Endothelial cell of umbilical vein (primary cell): ENCODE measurements around the gene TM7SF2. TPM values are rescaled to one million over a fixed set of nuclear protein-coding genes. Genes with fewer than 3 reads are reported as not detected.

Source experiments
- BruUV-seq: library from RNA; stranded (reverse); fragments of 400-500 nt; replicated peaks from 2 replicates; lab custom pipeline; 2021; lab: Mats Ljungman, UMichigan
- CTCF ChIA-PET: fragments of 300-600, 350-600 bp; sonication (Branson Sonifier 250); formaldehyde crosslinking; loops from one replicate; lab custom pipeline; 2021; ENCODE audit warnings: antibody characterized with exemption, inconsistent platforms; lab: Charles Lee
- POLR2A ChIA-PET: fragments of 300-600, 350-600 bp; sonication (Branson Sonifier 250); formaldehyde crosslinking; loops from one replicate; lab custom pipeline; 2021; ENCODE audit warnings: antibody characterized with exemption, inconsistent platforms; lab: Charles Lee
- DNase-seq: peaks from one replicate; pipeline ENCODE4 v3.0.0-alpha.2; 2011; ENCODE audit warnings: low read depth, low spot score
- FAIRE-seq: peaks from 2 replicates; lab custom pipeline; 2011; peaks lifted over from hg19 to GRCh38; lab: Jason Lieb, UNC
- H2AFZ ChIP-seq: 2 replicates; pipeline ENCODE4 v1.6.0; 2012; ENCODE audit warnings: low read depth, low read length, control low read depth, inconsistent platforms
- H3K27ac ChIP-seq: 2 replicates; pipeline ENCODE4 v1.5.1; 2011; ENCODE audit warnings: low read depth, mild to moderate bottlenecking, control low read depth, low read length, moderate library complexity; ENCODE audit not compliant: insufficient read depth
- H3K27me3 ChIP-seq, 2 experiments: 2 replicates each; pipeline versions ENCODE4 v1.6.0 to v1.6.1; 2011; ENCODE audit warnings: low read length in 2 of 2, mixed read lengths in 1 of 2; ENCODE audit not compliant: control insufficient read depth in 2 of 2, insufficient read depth in 2 of 2
- H3K36me3 ChIP-seq, 2 experiments: 2 replicates in 1 of 2; 3 replicates in 1 of 2; pipeline ENCODE4 v1.5.1; 2011; ENCODE audit warnings: low read length in 2 of 2, mild to moderate bottlenecking in 1 of 2, moderate library complexity in 1 of 2; ENCODE audit not compliant: control insufficient read depth in 2 of 2, insufficient read depth in 2 of 2; ENCODE audit errors: extremely low read depth in 1 of 2
- H3K4me1 ChIP-seq: 3 replicates; pipeline ENCODE4 v1.5.1; 2011; ENCODE audit warnings: mild to moderate bottlenecking, low read length; ENCODE audit not compliant: control insufficient read depth, insufficient read depth; ENCODE audit errors: extremely low read depth
- H3K4me2 ChIP-seq: 2 replicates; pipeline ENCODE4 v1.6.1; 2011; ENCODE audit warnings: low read length, control low read depth, mixed read lengths; ENCODE audit not compliant: insufficient read depth
- H3K4me3 ChIP-seq, 3 experiments: fragments of 200-600 bp in 1 of 3; sonication (generic), shearing (Covaris generic) in 1 of 3; replicated peaks in 1 of 3; 2 replicates each; pipeline ENCODE4 v1.5.1; 2011 to 2016; ENCODE audit warnings: control low read depth in 3 of 3, low read length in 3 of 3, mild to moderate bottlenecking in 2 of 3, inconsistent platforms in 1 of 3, low read depth in 1 of 3, moderate library complexity in 1 of 3; ENCODE audit not compliant: insufficient read depth in 1 of 3
- H3K79me2 ChIP-seq: 2 replicates; pipeline ENCODE4 v1.6.0; 2012; ENCODE audit warnings: low read length, inconsistent platforms; ENCODE audit not compliant: control insufficient read depth, insufficient read depth
- H3K9ac ChIP-seq: replicated peaks from 2 replicates; pipeline ENCODE3; 2011; ENCODE audit warnings: low read length, control low read depth; ENCODE audit not compliant: insufficient read depth; ENCODE audit errors: extremely low read depth
- H3K9me1 ChIP-seq: replicated peaks from 3 replicates; pipeline ENCODE4 v1.6.0; 2011; ENCODE audit warnings: mild to moderate bottlenecking, low read length; ENCODE audit not compliant: control insufficient read depth, insufficient read depth; ENCODE audit errors: extremely low read depth
- H3K9me3 ChIP-seq: replicated peaks from 2 replicates; pipeline ENCODE4 v1.5.1; 2012; ENCODE audit warnings: low read length, inconsistent platforms; ENCODE audit not compliant: control insufficient read depth, insufficient read depth
- H4K20me1 ChIP-seq: replicated peaks from 2 replicates; pipeline ENCODE3; 2011; ENCODE audit warnings: mild to moderate bottlenecking, low read length; ENCODE audit not compliant: control insufficient read depth, insufficient read depth; ENCODE audit errors: extremely low read depth
- EZH2 ChIP-seq: IDR thresholded peaks from 2 replicates; pipeline ENCODE4 v1.6.1; 2012; ENCODE audit warnings: borderline replicate concordance, low read depth, mild to moderate bottlenecking, moderate library complexity, low read length, inconsistent platforms; ENCODE audit not compliant: severe bottlenecking
- FOS ChIP-seq: IDR thresholded peaks from 2 replicates; pipeline ENCODE4 v1.6.1; 2011; ENCODE audit warnings: mild to moderate bottlenecking, low read length, moderate library complexity, borderline replicate concordance; ENCODE audit not compliant: insufficient read depth
- GATA2 ChIP-seq: IDR thresholded peaks from 2 replicates; pipeline ENCODE4 v1.7.0; 2011; ENCODE audit warnings: low read depth, mild to moderate bottlenecking, moderate library complexity, mixed read lengths, low read length; ENCODE audit not compliant: insufficient read length, insufficient read depth
- JUN ChIP-seq: IDR thresholded peaks from 2 replicates; pipeline ENCODE4 v1.6.1; 2011; ENCODE audit warnings: borderline replicate concordance, low read depth; ENCODE audit not compliant: insufficient read length, insufficient read depth
- MYC ChIP-seq: IDR thresholded peaks from one replicate; pipeline ENCODE4 v1.6.1; 2011; ENCODE audit warnings: mild to moderate bottlenecking, low read depth, low read length
- POLR2A ChIP-seq: IDR thresholded peaks from 2 replicates; pipeline ENCODE4 v1.6.1; 2012; ENCODE audit warnings: low read depth, mild to moderate bottlenecking, control low read depth, low read length
- POLR2AphosphoS5 ChIP-seq: IDR thresholded peaks from 2 replicates; pipeline ENCODE4 v1.6.1; 2012; ENCODE audit warnings: low read depth, mild to moderate bottlenecking, control low read depth, low read length, moderate library complexity; ENCODE audit not compliant: insufficient read depth
- dilution Hi-C: fragments of 300-500 bp; cut with MboI; formaldehyde crosslinking; loops from one replicate; pipeline ENCODE4 v1.15.0; 2019; ENCODE audit warnings: low sequenced_read_pairs; ENCODE audit not compliant: extremely low pct_ligation_motif_present
- intact Hi-C: fragments of 100-400 bp; cut with micrococcal nuclease; formaldehyde crosslinking; loops from one replicate; pipeline ENCODE4 v1.10.0; 2022
- polyA plus RNA-seq, 4 experiments: library from polyadenylated mRNA; depleted of rRNA in 3 of 4; stranded (reverse) in 3 of 4; unstranded in 1 of 4; fragments of >200 nt; gene quantifications; 2 replicates each; pipeline versions ENCODE4 v1.2.1 to v1.2.3, GENCODE V29; 2011 to 2012; ENCODE audit warnings: missing spikeins in 1 of 4
- total RNA-seq: library from RNA; stranded (reverse); gene quantifications from 2 replicates; pipeline ENCODE4 v1.2.3, GENCODE V29; 2021
- TF ChIP-seq, protein P1 (sequence below), 2 donors: IDR thresholded peaks; 1 replicate in 1 of 2; 2 replicates in 1 of 2; pipeline ENCODE4 v1.5.1; 2011; ENCODE audit warnings: low read length in 2 of 2, mild to moderate bottlenecking in 2 of 2, moderate library complexity in 2 of 2, control low read depth in 1 of 2, inconsistent platforms in 1 of 2, low read depth in 1 of 2; ENCODE audit not compliant: insufficient read depth in 1 of 2; ENCODE audit errors: extremely low read depth in 1 of 2
- TF ChIP-seq, protein P2 (sequence below): IDR thresholded peaks from 2 replicates; pipeline ENCODE4 v1.6.1; 2011; ENCODE audit not compliant: insufficient read depth, insufficient read length

The TM7SF2 gene
- total and polyA plus RNA-seq, 2 donors (not counting 3 experiments of a cell fraction or from before 2014, with no cell fraction given) = 11.6 to 47.1 TPM

GRCh38 chr11:65109231-65110198 lies 2.2 kb upstream of the TM7SF2 start:
- H3K4me1 ChIP-seq = peaks cover 11% of the 10 kb centered on the region
- H3K4me3 ChIP-seq = no peak overlapping the region
- BruUV-seq = no TSS peak
- H3K9me3 ChIP-seq = no peaks in the 10 kb centered on the region
- no peaks in the 10 kb centered on the region for H3K27me3 ChIP-seq
- intact Hi-C loops = loop anchor here (2.0 to 5.0 kb wide), 5 partner anchors 13 to 192 kb away; partner anchors contain the start of genes ATG2A, CDCA5, SAC3D1 and VPS51
- POLR2A ChIA-PET = no interaction called here
- CTCF ChIA-PET = interaction anchor here (0.8 to 3.7 kb wide), 15 partner anchors 7 to 262 kb away, joined by 3 to 56 read pairs (median 5); partner anchors contain the start of genes ARL2, CAPN1, FAU and MRPL49
- H3K79me2 ChIP-seq = peaks cover 4% of the 10 kb centered on the region
- no peak overlapping the region for H3K9ac ChIP-seq
- no peaks in the 10 kb centered on the region for H3K9me1 ChIP-seq
- dilution Hi-C loops = no loop called here
- no peaks in the 10 kb centered on the region for H4K20me1 ChIP-seq
- H3K27ac ChIP-seq = no peak overlapping the region
- TF ChIP-seq FOS (no peak), MYC (no peak), EZH2 (no peak), POLR2AphosphoS5 (no peak), POLR2A (no peak), GATA2 (no peak), JUN (no peak)
- TF ChIP-seq, protein P1, sequence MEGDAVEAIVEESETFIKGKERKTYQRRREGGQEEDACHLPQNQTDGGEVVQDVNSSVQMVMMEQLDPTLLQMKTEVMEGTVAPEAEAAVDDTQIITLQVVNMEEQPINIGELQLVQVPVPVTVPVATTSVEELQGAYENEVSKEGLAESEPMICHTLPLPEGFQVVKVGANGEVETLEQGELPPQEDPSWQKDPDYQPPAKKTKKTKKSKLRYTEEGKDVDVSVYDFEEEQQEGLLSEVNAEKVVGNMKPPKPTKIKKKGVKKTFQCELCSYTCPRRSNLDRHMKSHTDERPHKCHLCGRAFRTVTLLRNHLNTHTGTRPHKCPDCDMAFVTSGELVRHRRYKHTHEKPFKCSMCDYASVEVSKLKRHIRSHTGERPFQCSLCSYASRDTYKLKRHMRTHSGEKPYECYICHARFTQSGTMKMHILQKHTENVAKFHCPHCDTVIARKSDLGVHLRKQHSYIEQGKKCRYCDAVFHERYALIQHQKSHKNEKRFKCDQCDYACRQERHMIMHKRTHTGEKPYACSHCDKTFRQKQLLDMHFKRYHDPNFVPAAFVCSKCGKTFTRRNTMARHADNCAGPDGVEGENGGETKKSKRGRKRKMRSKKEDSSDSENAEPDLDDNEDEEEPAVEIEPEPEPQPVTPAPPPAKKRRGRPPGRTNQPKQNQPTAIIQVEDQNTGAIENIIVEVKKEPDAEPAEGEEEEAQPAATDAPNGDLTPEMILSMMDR (IDR thresholded peaks at IDR 0.05; ENCODE audit: extremely low read depth in 1 of 2, insufficient read depth in 1 of 2, low read depth in 1 of 2, low read length in 2 of 2) = no peak
- TF ChIP-seq, protein P2, sequence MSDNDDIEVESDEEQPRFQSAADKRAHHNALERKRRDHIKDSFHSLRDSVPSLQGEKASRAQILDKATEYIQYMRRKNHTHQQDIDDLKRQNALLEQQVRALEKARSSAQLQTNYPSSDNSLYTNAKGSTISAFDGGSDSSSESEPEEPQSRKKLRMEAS = no peak
- FAIRE-seq = no peak
- no peak for DNase-seq
- no peak overlapping the region for H3K4me2 ChIP-seq
- no peak overlapping the region for H2AFZ ChIP-seq
- peaks cover 0 to 16% of the 10 kb centered on the region in 2 experiments for H3K36me3 ChIP-seq
